ENCODE measurements around the gene CPNE4.
"Not testable (repeated sequence)": the region's sequence is repeated elsewhere in the genome, so short reads cannot be mapped to it uniquely, and the experiment has no call there.

The CPNE4 gene

DNA sequence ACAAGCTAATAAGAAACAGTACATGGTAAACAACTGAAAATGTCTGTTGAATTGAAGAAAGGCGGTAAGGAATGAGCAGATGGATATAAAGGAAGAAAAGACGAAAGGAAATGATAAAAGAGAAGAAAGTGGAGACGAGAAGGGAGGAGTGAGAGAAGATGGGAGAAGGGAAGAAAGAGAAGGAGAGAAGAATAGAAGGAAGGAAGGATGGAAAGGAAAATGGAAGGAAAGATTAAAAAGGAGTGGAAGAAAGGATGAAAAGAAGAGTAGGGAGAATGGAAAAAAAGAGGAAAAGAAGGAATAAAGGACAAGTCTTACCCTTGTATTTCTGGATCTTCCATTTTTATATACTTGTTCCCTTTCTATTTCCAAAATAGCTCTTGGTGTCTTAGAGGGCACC, 17.7 kb downstream of the CPNE4 start:
- DNase-seq (ENCODE audit: low read depth in 2 of 3, low spot score in 1 of 3) = no peak

DNA sequence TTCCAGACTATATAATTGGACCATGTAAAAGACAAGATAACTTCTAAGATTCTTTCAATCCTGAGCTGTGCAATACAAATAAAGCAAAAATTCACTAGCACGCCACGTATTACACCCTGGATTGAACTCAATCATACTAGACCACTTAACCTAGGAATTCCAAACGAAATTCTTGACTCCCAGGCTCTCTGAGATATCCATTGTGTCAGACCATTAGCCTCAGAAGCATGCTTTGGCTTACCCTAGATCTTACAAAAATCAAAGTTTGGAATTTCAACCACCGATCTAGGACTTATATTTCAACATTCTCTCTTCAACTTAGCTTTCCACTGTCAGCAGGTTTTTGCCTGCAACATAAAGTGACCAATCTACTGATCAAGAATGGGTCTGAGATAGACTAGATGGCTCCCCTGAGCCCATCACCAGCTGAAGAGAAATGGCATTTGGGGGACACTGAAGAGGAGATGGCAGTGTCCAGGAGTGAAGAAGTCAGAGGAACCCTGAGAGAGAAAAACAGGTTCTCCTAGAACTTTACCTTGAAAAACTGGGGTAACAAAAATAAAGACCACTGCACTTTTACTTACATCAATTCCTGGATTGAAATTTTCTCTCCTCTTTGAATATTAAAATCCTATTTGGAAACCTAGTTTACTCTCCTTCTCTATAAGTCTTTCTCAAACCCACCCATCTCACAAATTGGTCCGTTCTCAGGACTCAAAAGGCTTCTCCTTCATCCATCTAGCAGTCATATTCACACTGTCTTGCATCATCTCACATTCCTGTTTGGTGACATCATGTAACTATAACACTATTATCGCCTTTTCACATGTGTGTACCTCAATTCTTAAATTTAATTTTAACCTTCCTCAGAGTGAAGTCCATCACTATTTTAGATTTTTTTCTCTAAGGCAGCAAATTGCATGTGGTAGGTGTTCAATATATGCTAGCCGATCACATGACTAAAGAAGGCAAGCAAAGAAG, 18.5 kb downstream of the CPNE4 start:
- no peak for DNase-seq (ENCODE audit: low read depth in 2 of 3, low spot score in 1 of 3)

DNA sequence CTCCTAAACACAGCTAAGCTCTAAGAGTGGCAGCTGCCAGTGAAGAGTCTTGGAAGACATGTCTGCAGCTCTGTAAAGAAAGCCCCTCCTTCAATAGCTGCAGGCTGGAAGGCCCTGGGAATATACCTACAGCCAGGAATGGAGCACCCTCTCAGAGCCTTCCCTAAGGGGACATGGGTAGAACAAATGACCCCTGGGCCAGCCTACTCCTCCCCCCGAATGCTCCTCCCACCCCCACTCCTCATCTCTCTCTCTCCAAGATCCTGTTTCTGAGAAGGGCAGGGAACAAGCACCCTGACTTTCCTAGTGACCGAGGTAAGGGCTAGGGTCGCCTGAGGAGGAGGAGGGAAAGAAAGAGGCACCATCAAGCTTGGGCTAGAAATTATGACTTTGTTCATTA, 20.7 kb downstream of the CPNE4 start:
- DNase-seq (ENCODE audit: low read depth in 2 of 3, low spot score in 1 of 3) = no peak

DNA sequence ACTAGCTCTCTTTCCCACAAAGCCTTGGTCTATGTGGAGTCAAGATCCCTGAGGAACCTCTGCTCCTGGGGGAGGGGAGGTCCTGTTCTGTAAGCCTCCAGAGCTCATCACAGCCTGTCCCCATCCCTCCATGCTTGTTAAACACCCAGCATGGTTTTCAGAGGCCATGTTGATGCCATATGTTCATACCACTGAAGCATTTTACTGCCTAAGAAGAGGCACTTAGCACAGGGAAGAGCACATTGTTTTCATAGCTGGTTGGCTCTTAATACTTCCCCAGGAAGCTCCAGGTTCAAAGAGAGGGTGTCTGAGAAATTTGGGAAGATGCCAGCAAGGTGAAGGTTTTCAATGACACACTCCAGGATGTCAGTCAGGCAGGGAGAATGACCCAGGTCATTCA, 25.6 kb downstream of the CPNE4 start:
- DNase-seq (ENCODE audit: low read depth in 2 of 3, low spot score in 1 of 3) = no peak

DNA sequence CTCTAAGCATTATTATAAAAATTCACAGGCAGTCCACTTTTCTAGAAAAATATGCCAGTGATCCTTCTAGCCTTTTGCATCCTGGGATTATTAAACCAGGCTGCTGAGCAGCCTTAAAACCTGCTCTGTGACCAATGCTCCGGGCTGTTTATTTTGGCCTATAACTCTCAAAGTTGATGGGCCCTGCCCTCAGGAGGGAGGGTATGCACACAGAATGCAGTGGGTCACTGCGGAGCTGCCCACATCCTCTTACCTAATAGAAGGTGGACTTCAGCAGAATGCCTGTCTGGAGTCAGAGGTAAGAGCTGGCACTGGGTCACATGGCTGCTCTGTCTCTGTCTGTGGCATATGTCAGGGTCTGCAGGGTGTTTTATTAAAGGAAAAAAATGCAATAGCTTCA, 26.0 kb downstream of the CPNE4 start:
- no peak for DNase-seq (ENCODE audit: low read depth in 2 of 3, low spot score in 1 of 3)

- no peak for DNase-seq (ENCODE audit: low read depth in 2 of 3, low spot score in 1 of 3)
Measured at GRCh38 chr3:132007617-132008016, 27.2 kb downstream of the CPNE4 start.

DNA sequence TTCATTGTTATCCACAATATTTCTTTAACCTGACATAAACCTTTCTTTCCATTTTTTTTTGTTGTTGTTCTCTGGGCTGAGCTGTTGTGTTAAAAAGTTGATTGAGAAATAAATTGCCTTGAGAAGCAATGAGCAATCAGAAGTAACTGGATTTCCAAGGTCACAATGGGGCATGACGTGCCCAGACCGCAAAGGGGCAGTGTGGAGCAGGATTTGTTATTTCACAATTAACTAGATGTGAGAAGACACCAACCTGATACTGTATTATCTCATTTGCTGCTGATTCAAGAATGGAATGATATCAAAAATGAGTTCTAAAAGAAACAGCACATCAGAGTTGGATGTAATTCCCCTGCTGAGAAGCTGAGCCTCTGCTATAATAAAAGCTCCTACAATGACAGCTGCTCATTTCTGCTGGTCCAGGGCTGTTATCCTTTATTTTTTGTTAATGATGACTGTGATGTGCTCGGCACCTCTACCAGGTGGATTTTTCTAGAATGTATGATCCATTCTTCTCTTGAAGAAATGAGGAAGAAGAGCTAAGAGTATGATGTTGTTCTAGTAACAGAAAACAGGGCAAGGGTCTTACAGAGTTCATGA, 28.1 kb downstream of the CPNE4 start:
- peak in 1 of 3 donors; percentile 7 for DNase-seq (ENCODE audit: low read depth in 2 of 3, low spot score in 1 of 3)

- DNase-seq (ENCODE audit: low read depth in 2 of 3, low spot score in 1 of 3) = no peak
Measured at GRCh38 chr3:132004571-132004970, 30.2 kb downstream of the CPNE4 start.

DNA sequence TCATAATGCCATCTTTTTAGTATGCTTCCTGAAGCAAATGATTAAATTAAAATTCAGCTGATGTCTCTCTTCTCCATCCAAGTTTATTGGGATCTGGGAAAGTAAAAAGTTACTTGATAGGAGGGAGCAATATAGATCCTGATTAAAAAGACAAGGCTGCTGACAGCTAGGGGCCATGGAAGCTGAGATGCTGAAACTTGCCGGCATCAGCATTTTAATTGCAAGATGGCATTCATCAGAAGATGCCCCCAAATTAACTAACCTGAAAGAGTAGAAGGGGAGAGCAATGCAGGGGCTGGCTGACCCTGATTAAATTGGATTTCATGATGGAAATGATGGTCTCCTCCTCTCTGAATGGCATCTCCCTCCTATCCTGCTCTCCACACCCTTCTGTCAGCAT, 31.1 kb downstream of the CPNE4 start:
- DNase-seq (ENCODE audit: low read depth in 2 of 3, low spot score in 1 of 3) = no peak

GRCh38 chr3:132001999-132002398, 32.8 kb downstream of the CPNE4 start:
- no peak for DNase-seq (ENCODE audit: low read depth in 2 of 3, low spot score in 1 of 3)

- no peak for DNase-seq (ENCODE audit: low read depth in 2 of 3, low spot score in 1 of 3)
Measured at GRCh38 chr3:132001036-132001435, 33.8 kb downstream of the CPNE4 start.

GRCh38 chr3:131998027-131998426, 36.8 kb downstream of the CPNE4 start:
- DNase-seq (ENCODE audit: low read depth in 2 of 3, low spot score in 1 of 3) = no peak

DNA sequence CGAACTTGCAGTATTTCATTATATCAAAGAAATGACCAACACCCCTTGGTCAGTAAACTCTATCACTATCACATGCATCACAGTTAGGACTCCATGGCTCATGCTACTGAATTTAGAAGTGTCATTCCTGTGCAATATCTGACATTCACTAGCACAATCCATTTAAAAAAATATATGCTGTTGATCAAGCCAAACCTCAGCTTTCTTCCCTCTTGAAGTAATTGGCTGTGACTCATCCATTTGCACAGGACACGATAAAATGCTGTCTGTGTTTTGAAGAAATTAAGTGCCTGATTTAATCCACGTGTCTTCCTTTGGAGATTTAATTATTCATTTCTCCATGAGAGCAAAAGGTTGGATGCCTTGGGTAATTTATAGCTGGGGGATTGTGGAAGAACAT, 38.9 kb downstream of the CPNE4 start:
- DNase-seq (ENCODE audit: low read depth in 2 of 3, low spot score in 1 of 3) = no peak

GRCh38 chr3:131989318-131989717, 45.5 kb downstream of the CPNE4 start:
- no peak for DNase-seq (ENCODE audit: low read depth in 2 of 3, low spot score in 1 of 3)

GRCh38 chr3:131988209-131988608, 46.6 kb downstream of the CPNE4 start:
- DNase-seq (ENCODE audit: low read depth in 2 of 3, low spot score in 1 of 3) = no peak

- DNase-seq (ENCODE audit: low read depth in 2 of 3, low spot score in 1 of 3) = no peak
Measured at GRCh38 chr3:131983689-131984088, 51.1 kb downstream of the CPNE4 start.

GRCh38 chr3:131981323-131981722, 53.5 kb downstream of the CPNE4 start:
- no peak for DNase-seq (ENCODE audit: low read depth in 2 of 3, low spot score in 1 of 3)

DNA sequence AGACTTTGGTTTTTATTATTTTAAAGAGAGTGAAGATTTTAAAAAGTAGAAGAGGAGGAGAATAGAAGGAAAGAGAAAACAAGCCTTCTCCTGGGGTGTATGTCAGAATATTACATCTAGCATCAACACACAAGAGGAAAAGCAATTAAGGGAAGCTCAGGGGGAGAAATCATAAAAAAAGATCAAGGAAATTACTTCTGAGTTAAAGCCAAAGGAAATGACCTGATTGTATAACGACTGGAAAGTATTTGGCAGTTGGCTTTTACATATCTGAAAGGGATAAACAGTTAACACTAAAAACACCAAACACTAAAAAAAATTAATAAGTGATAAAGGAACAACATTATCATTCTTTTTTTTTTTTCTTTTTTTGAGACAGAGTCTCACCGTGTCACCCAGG, 58.4 kb downstream of the CPNE4 start:
- DNase-seq (ENCODE audit: low read depth in 2 of 3, low spot score in 1 of 3) = no peak

DNA sequence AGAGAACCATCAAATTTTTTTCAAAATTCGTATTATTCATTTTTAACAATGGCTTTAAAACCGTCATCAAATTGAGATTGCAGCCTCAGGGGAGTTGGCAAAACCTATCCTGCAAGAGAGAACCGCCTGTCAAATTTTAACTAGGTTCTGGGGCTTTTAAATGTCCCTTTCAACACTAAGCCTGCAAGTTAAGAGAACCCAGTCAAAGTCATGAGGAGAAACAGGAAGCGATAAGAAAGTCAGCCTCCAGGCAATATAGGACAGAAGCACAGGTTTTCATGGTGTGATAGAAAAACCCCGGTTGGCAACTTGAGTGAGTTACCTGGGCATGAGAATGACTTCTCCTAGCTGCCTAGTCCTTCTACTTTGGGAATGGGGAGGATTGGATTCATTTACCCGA, 59.8 kb downstream of the CPNE4 start:
- DNase-seq (ENCODE audit: low read depth in 2 of 3, low spot score in 1 of 3) = no peak

- no peak for DNase-seq (ENCODE audit: low read depth in 2 of 3, low spot score in 1 of 3)
Measured at GRCh38 chr3:131973731-131974130, 61.1 kb downstream of the CPNE4 start.

GRCh38 chr3:131972550-131972949, 62.3 kb downstream of the CPNE4 start:
- DNase-seq (ENCODE audit: low read depth in 2 of 3, low spot score in 1 of 3) = no peak

- DNase-seq (ENCODE audit: low read depth in 2 of 3, low spot score in 1 of 3) = no peak
Measured at GRCh38 chr3:131972091-131972490, 62.7 kb downstream of the CPNE4 start.

GRCh38 chr3:131963442-131963841, 71.4 kb downstream of the CPNE4 start:
- not testable (repeated sequence) for DNase-seq (ENCODE audit: low read depth in 2 of 3, low spot score in 1 of 3)

Measured in stimulated activated CD4-positive, alpha-beta T cell treated with anti-CD3 and anti-CD28 coated beads, Interleukin-12 subunit alpha, Interleukin-12 subunit beta, amount 100 ng/mL, for 48 hours (primary cell).